ENCODE data around the gene PLEKHG5.
"Not testable (repeated sequence)": the region's sequence is repeated elsewhere in the genome, so short reads cannot be mapped to it uniquely, and the experiment has no call there.

Gene PLEKHG5

GRCh38 chr1:6461538-6462411, 29.7 kb downstream of the PLEKHG5 start:
- DNase-seq = peak; percentile 34

- DNase-seq = no peak
Measured at GRCh38 chr1:6461051-6461530, 30.4 kb downstream of the PLEKHG5 start.

GRCh38 chr1:6460301-6461050, 31.0 kb downstream of the PLEKHG5 start:
- peak; percentile 92 for DNase-seq

GRCh38 chr1:6459850-6460265, 31.6 kb downstream of the PLEKHG5 start:
- peak; percentile 62 for DNase-seq

- no peak for DNase-seq
Measured at GRCh38 chr1:6456800-6457466, 34.5 kb downstream of the PLEKHG5 start.

GRCh38 chr1:6455752-6456520, 35.5 kb downstream of the PLEKHG5 start:
- DNase-seq = not testable (repeated sequence)

GRCh38 chr1:6454856-6455751, 36.4 kb downstream of the PLEKHG5 start:
- peak; percentile 36 for DNase-seq

GRCh38 chr1:6453895-6454855, 37.3 kb downstream of the PLEKHG5 start:
- DNase-seq = not testable (repeated sequence)

GRCh38 chr1:6450943-6451373, 40.5 kb downstream of the PLEKHG5 start:
- DNase-seq = no peak

- not testable (repeated sequence) for DNase-seq
Measured at GRCh38 chr1:6450486-6450885, 41.0 kb downstream of the PLEKHG5 start.

- DNase-seq = no peak
Measured at GRCh38 chr1:6450005-6450450, 41.4 kb downstream of the PLEKHG5 start.

- DNase-seq = peak; percentile 30
Measured at GRCh38 chr1:6448749-6449631, 42.5 kb downstream of the PLEKHG5 start.

GRCh38 chr1:6447818-6448748, 43.4 kb downstream of the PLEKHG5 start:
- DNase-seq = peak; percentile 23

- DNase-seq = no peak
Measured at GRCh38 chr1:6447016-6447817, 44.2 kb downstream of the PLEKHG5 start.

- no peak for DNase-seq
Measured at GRCh38 chr1:6446665-6447015, 44.8 kb downstream of the PLEKHG5 start.

- not testable (repeated sequence) for DNase-seq
Measured at GRCh38 chr1:6445929-6446328, 45.5 kb downstream of the PLEKHG5 start.

Measured in stimulated activated naive CD4-positive, alpha-beta T cell treated with Interleukin-2 at 50 U/mL for 16 hours (primary cell).